CD4-positive, alpha-beta T cell treated with Interleukin-17A for 4 hours (primary cell): ENCODE measurements around the gene DGKK.
"Not testable (repeated sequence)": the region's sequence is repeated elsewhere in the genome, so short reads cannot be mapped to it uniquely, and the experiment has no call there.

Experiments
- DNase-seq: peaks from one replicate; pipeline ENCODE4 v3.0.0-alpha.2; 2020; ENCODE audit warnings: mixed read lengths

Gene DGKK

DNA sequence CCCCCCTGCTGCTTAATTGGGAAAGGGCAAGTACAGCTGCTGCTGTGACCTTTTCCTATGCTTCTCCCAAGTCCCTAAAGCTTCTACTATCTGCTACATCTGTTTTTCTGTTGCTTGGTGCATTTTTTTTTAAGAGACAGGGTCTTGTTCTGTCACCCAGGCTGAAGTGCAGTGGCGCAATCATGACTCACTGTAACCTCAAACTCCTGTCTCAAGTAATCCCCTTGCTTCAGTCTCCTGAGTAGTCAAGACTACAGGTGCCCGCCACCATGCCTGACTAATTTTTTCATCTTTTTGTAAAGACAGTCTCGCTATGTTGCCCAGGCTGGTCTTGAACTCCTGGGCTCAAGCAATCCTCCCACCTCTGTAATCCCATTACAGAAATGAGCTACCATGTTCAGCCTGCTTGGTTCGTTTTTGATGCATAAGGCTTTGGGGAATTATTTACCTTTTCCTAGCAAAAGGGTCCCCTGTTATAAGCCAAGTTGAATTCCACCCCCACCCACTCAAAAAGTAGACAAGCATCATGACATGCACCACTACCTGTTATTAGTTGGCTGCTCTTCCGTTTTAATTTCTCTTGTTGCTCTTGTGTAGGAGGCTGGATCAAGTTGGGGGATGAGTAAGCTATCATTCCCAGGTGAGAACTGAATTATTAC, 39.6 kb downstream of the DGKK start:
- DNase-seq = no peak

DNA sequence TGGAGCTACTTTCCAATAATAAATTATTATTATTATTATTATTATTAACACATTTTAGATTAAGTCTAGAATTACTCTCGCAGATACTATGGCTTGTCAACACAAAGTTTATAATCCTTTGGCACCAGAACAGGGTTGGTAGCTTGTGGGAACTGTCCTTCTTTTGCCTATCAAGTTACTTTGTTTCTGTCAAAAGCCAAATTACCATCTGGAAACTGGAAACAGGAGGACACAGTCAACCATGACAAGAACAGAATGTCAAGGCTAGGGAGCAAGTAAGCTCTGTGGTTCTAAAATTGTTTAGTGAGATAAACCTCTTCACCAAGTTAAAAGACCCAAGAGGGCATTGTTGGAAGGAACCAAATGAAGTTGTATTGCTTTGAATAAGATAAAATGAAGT, 42.5 kb downstream of the DGKK start:
- no peak for DNase-seq

DNA sequence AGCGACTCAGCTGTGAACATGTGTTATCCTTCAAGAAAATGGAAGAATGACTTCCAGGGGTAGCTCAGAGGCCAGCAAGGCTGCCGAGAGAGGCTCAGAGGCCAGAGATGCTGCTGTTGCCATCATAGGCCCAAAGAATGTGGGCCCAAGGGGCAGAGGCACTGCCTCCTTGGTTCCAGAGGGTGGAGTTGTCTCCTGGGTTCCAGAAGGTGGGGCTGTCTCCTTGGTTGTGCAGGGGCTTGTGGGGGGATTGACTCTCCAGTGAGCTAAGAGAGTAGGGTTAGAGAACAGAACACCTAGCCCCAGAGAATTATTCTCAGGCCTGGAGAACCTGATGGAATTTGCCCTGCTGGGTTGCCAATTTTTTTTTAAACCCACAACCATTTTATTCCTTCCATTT, 62.6 kb downstream of the DGKK start:
- no peak for DNase-seq

DNA sequence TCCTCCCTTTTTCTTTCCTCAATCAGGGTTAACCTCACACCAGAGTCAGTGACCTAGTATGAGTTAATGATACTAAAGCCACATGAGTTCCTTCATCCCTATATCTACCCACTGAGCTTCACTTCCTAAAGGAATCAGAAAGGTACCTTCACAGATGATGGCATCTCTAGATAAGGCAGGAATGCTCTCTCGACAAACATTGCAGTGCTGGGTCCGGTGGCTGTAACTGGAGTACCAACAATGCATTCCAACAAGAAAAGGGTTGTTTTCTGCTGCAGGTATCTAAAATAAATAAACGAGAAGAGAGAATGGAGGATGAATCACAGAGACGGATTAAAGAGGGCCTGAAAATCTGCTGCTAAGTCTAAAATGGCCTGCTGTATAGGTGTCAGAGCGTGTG, 66.7 kb downstream of the DGKK start:
- DNase-seq = no peak

DNA sequence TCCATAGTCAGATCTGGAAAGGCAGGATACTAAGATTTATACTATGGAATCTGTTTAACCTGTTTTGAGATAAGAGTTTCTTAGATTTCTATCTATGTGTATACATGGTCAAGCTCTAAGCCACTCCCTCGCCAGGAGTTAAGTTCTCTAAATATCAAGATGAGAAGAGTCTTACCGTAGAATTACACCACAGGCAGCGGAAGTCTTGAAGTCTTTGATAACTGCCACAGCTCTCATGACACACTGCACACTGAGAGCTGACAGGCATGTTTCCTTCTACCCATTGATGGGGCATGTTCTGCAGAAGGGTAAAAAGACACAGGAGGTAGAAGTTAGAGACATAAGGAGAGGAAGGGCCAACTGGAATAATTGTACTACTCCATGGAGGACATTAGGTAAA, 67.7 kb downstream of the DGKK start:
- DNase-seq = no peak

DNA sequence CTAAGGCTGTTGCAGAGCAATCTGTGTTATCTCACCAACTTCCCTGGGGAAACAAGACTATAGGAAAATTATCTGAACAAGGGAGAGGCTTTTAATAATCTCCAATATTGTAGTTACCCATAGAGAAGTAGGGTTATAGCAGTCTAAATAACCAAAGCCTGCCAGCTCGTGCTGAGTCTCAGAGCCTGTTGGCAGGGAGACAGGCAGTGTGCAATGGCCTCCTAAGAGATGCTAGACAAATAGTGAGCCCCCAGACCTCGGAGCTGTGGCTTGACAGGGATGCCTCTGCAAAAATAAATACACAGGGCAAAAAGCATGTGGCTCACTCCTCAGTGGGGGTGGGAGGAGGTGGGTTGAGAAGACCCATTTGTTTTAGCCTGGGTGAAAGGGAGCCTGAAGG, 76.7 kb downstream of the DGKK start:
- DNase-seq = no peak

DNA sequence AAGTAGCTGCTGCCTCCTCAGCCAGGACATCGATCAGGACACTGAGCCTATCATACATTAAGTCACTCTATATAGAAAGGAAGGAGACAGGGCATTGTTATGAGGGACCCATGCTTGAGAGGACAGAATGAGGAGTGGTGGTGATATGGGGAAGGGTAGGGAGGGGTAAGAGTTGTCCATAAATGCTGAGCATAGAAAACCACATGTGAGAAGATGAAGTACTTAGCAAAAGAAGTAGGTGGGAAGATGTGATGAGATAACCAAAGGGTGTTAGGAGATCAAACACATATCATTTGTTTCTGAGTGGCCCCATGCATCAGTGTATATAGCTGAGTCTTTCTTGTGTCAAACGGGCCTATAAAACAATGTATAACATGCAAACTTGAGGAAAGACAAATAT, 84.1 kb downstream of the DGKK start:
- no peak for DNase-seq

DNA sequence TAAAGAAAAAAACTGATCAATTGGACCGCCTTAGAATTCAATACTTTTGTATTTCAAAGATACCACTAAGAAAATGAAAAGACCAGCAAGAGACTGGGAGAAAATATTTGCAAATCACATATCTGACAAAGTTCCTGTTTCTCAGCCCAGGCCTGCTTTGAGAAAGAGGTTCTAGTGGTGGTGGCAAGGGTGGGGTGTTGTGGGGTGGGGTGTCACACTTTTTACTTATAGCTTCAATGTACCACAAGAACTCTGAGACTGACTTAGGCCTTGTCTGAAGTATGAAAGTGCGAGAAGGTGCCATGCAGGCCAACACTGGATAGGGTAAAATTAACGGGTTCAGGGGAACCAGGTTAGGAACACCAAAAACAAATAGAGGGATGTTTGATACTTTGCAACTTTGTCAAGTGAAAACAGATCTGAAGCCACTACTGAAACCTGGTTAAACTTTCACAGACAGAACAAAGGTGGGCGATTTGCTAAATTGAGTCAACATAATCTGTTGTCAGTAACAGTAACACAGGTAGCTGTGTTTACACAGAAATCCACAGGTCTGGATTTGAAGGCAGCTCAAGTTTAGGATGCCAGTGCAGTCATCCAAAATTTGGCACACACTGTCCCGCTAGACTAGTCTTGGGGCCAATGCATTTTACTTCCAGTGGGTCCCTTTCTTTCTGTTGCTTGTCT, 88.8 kb downstream of the DGKK start:
- DNase-seq = no peak

DNA sequence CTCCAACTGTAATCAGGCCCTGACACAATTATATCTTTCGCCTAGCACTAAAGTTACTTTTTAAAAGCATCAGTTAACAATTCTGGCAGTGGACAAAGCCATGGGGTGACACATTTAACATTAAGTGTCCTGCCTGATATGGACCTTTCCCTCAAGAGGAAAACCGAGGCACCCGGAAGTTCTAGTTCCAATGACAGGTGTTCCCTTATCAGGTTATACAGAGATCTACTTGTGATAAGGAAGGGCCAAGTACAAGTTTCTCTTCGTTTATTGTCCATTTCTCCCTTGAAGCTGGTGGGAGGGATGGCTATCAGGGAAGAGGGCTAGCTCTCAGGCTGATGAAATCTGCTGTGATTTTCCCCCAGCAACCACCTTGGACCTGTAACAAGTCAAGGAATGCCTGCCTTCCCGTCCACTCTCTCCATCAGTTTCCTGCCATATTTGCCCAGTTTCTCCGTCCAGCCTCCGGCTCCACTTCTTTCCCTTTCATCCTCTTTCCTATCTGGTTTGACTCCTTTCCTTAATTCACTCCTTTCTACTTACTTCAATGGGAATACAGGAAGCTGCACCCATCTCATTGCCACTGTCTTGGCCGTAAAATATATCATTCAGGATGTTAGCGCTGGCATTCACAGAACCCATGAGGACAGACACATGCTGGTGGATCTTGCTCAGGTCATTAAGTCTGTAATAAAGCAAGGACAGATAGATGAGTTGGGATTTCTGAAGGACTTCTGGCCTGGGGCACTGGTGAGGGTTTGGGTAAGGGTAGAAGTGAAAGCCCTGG, 95.0 kb downstream of the DGKK start:
- no peak for DNase-seq

DNA sequence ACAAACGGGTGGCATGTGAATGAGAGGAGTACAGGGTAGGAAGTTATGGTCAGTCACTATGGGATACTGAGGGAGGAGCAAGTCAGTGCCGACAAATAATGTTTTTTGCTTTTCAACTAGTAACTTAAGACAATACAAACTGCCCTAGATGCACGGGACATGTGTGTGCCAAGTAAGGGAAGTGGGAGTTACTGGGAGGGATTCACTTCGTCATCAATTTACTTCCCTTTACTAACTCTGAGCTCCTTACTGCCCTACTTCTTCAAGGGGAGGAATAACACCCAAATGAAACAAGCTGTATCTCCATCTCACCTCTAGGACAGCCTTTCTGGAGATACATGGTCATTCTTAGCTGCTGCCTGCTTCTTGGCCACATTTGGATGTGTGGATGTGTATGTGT, 97.7 kb downstream of the DGKK start:
- DNase-seq = no peak

DNA sequence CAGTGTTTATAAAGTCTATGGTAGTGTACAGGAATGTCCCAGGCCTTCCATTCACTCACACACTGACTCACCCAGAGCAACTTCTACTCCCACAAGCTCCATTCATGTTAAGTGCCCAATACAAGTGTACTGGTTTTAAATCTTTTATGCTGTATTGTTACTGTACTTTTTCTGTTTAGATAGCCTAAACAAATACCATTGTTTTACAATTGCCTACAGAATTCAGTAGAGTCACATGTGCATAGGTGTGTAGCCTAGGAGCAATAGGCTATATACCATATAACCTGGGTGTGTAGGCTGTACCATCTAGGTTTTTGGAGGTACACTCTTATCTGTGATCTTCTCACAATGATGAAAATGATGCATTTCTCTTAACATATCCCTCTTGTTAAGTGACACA, 126.7 kb downstream of the DGKK start:
- DNase-seq = no peak

DNA sequence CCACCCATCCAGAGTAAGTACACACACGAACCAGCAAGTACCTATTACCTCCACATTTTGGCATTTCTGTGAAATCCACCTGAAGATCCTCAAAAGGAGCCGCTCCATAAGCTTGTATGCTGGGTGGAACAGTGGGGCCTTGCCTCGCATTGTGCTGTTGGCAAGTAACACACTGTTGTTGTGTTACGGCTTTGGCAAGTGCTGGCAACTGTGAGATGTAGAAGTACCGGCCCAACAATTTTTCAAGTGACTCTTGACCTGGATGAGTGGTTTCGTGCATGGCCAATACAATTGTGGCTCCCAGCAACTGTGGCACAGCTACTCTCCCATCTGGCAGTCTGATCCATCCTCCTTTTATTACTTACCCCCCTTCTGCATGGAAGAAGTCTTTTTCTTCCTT, 137.3 kb downstream of the DGKK start:
- DNase-seq = no peak

DNA sequence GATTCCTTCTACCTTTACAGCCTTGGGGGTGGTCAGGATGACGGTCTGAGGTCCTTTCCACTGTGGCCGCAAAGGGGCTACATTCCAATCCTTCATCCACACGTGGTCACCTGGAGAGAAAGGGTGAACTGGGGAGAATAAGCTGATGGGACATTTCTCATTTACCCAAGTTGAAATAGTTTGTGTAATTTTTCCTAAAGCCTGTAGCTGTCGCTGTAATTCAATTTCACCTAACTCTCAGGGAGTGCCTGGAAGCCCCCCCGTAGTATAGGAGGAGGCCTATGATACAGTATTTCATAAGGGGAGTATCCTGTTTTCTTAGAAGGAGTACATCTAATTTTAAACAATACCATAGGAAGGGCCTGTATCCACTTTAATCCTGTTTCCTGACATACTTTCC, 138.0 kb downstream of the DGKK start:
- not testable (repeated sequence) for DNase-seq

DNA sequence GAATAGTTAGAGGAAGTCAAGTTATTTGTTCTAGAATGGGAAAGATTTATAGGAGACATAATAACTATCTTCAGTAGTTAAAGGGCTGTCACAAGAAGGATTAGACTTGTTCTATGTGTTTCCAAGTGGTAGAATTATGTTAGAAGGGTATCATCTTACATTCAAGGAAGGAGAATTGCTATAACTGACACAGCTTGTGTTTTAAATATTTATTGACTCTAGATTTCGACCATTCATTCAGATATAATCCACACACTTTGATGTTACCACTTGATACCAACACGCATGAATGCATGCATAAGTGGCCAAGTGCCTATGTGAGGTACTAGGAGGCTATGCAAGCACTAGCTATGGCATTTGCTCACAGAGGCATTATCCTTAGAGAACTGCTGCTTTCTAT, 143.4 kb downstream of the DGKK start:
- no peak for DNase-seq
